Body of pancreas (tissue), 4 donors: ENCODE measurements around the gene TMUB1. TPM values are rescaled to one million over a fixed set of nuclear protein-coding genes. Genes with fewer than 3 reads are reported as not detected.
A peak's percentile ranks its signal among the peaks of the same experiment; 100 is the strongest.

ENCODE experiments used
- ATAC-seq: fragments of 150-250 bp; one replicate; pipeline ENCODE4 v1.9.1; 2016
- DNase-seq, 4 donors: peaks; one replicate each; pipeline ENCODE4 v3.0.0-alpha.2; 2019
- H3K27ac ChIP-seq, 4 donors: fragments of 200-600 bp; sonication (generic); 1 replicate in 3 of 4; 2 replicates in 1 of 4; pipeline versions ENCODE4 v1.5.1 to v1.6.1; 2016 to 2019; ENCODE audit warnings: mild to moderate bottlenecking in 1 of 4, mixed read lengths in 1 of 4, moderate library complexity in 1 of 4
- H3K27me3 ChIP-seq, 2 donors: fragments of 200-600 bp; sonication (generic); one replicate each; pipeline ENCODE4 v1.6.0; 2016; ENCODE audit warnings: mild to moderate bottlenecking in 1 of 2
- H3K36me3 ChIP-seq, 2 donors: fragments of 200-600 bp; sonication (generic); replicated peaks in 1 of 2; 2 replicates each; pipeline ENCODE4 v1.5.1; 2016; ENCODE audit warnings: low read depth in 2 of 2; ENCODE audit not compliant: insufficient read depth in 1 of 2
- H3K4me1 ChIP-seq: fragments of 200-600 bp; sonication (generic); one replicate; pipeline ENCODE4 v1.6.0; 2016
- H3K4me3 ChIP-seq, 2 donors: fragments of 200-600 bp; sonication (generic); 1 replicate in 1 of 2; 2 replicates in 1 of 2; pipeline ENCODE4 v1.5.1; 2016 to 2019
- H3K9me3 ChIP-seq, 3 donors: fragments of 200-600 bp; sonication (generic); 1 replicate in 2 of 3; 2 replicates in 1 of 3; pipeline ENCODE4 v1.5.1; 2016
- POLR2A ChIP-seq, 3 donors: fragments of 450-650 bp; IDR thresholded peaks; one replicate each; pipeline ENCODE4 v1.6.1; 2016; ENCODE audit warnings: antibody characterized with exemption in 3 of 3, mild to moderate bottlenecking in 2 of 3
- WGBS, 2 donors: methylation state at CpG; one replicate each; pipeline ENCODE4 v1.1.5; 2017; 5-methylcytosine and 5-hydroxymethylcytosine counted together
- intact Hi-C: fragments of 100-400 bp; cut with DNase I; formaldehyde crosslinking; loops from one replicate; pipeline ENCODE4 v1.15.1; 2023
- total RNA-seq, 2 donors: library from RNA; depleted of rRNA; stranded (reverse); fragments of >200 nt; gene quantifications; one replicate each; pipeline ENCODE4 v1.1.0, GENCODE V29; 2016
- TF ChIP-seq, protein P1 (sequence below), 7 experiments: fragments of 450-650 bp in 4 of 7; fragments of 200-600 bp in 3 of 7; sonication (generic) in 3 of 7; IDR thresholded peaks; one replicate each; pipeline ENCODE4 v1.5.1; 2016 to 2019; ENCODE audit warnings: antibody characterized with exemption in 7 of 7

Gene TMUB1
- total RNA-seq, 2 donors from 2014 or later: 34.9 to 54.2 TPM

DNA sequence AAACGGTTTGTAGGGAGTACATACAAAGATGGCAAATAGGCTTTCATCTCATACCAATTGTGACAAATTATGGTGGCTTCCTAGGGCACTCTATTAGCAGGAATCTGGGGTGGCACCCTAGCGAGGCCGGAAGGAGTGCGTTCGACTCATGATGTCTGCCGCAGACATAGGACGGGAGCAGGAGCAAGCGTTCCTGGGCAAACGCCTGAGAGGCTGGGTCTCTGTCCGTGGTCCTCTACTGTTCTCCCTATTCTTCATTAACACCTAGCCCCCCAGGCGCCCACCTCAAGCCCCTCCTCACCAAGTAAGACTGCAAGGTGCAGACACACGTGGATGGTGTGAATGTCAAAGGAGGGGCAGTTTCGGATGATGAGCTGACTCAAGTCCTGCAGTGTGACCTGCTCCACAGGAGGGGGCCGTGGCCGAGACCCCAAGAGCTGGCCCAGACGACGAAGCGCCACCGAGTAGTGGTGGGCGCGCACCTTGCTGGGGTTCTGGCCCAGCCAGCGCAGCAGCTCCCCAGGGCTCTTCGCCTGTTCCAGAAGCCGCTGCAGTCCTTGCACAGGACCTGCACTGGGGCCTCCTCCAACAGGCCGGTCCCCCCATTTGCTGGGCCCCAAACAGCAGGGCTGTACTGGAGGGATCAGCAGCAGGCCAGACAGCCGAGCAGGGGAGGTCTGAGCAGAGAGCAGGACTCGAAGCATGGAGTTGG lies 3.9 kb downstream of the TMUB1 start:
- peaks cover 8 to 9% of the 10 kb centered on the region in 2 donors for H3K36me3 ChIP-seq
- H3K9me3 ChIP-seq: no peaks in the 10 kb centered on the region
- intact Hi-C loops: no loop called here
- no peak overlapping the region for H3K27ac ChIP-seq
- peaks cover 61% of the 10 kb centered on the region for H3K4me1 ChIP-seq
- no peak for ATAC-seq
- no peaks in the 10 kb centered on the region for H3K27me3 ChIP-seq
- peak overlapping the region in 1 of 2 donors; percentile 79 for H3K4me3 ChIP-seq
- TF ChIP-seq, protein P1, sequence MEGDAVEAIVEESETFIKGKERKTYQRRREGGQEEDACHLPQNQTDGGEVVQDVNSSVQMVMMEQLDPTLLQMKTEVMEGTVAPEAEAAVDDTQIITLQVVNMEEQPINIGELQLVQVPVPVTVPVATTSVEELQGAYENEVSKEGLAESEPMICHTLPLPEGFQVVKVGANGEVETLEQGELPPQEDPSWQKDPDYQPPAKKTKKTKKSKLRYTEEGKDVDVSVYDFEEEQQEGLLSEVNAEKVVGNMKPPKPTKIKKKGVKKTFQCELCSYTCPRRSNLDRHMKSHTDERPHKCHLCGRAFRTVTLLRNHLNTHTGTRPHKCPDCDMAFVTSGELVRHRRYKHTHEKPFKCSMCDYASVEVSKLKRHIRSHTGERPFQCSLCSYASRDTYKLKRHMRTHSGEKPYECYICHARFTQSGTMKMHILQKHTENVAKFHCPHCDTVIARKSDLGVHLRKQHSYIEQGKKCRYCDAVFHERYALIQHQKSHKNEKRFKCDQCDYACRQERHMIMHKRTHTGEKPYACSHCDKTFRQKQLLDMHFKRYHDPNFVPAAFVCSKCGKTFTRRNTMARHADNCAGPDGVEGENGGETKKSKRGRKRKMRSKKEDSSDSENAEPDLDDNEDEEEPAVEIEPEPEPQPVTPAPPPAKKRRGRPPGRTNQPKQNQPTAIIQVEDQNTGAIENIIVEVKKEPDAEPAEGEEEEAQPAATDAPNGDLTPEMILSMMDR (IDR thresholded peaks at IDR 0.05): no peak
- TF ChIP-seq POLR2A (IDR thresholded peaks at IDR 0.05): no peak
- no peak for DNase-seq
- 58 to 68% methylated on average over 13 to 27 of the region's 27 CpGs for WGBS, 2 donors

DNA sequence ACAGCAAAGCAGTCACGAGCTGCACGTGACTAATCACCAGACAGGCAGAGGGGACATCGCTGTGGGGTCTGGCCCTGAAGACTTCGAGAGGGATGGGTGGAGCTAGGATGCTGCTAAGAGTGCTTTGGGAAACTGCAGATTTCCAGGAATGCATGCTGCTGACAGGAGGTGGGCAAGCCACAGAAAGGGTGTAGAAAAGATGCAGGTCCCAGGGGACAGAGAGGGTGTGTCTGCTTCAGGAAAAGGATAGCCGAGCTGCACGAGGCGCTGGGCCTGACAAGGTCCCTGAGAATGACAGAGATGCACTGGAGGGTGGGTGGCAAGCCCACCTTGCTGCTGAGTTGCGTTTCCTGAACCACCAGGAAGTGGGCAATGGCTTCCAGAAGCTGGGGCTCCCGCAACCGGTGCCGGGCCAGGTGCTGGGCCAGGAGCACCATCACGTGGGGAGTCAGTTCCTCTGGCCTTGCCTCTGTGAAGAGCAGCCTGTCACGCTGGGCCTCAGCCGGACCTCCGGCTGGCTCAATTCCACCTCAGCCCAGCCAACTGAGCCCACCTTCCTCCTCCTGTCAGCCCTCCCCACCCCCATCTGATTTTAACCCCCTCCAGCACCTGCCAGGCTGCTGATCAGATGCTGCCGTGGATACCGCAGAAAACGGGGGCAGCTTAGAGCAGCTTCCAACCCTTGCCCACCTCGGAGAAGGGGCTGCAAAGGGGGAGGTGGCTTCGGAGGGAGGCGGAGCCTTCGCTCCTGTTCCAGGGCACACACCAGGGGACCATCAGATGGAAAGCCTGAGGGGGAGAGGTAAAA lies 4.9 kb downstream of the TMUB1 start:
- 44 to 53% methylated on average over 16 to 22 of the region's 22 CpGs for WGBS, 2 donors
- H3K9me3 ChIP-seq: no peaks in the 10 kb centered on the region
- intact Hi-C loops: no loop called here
- H3K36me3 ChIP-seq: peaks cover 15 to 16% of the 10 kb centered on the region in 2 donors
- no peak overlapping the region for H3K4me3 ChIP-seq
- DNase-seq (no peak), ATAC-seq (no peak)
- no peaks in the 10 kb centered on the region for H3K27me3 ChIP-seq
- peaks cover 52% of the 10 kb centered on the region for H3K4me1 ChIP-seq
- H3K27ac ChIP-seq: peak overlapping the region in 2 of 4 donors; percentile 3 to 15
- TF ChIP-seq POLR2A (IDR thresholded peaks at IDR 0.05): no peak
- TF ChIP-seq, protein P1 (IDR thresholded peaks at IDR 0.05): no peak

GRCh38 chr7:151077705-151078232 lies 5.5 kb downstream of the TMUB1 start:
- peak in 1 of 4 donors; percentile 58 for DNase-seq
- no peak overlapping the region for H3K4me3 ChIP-seq
- no peak for TF ChIP-seq POLR2A (IDR thresholded peaks at IDR 0.05)
- TF ChIP-seq, protein P1 (IDR thresholded peaks at IDR 0.05): no peak
- peaks cover 16 to 17% of the 10 kb centered on the region in 2 donors for H3K36me3 ChIP-seq
- intact Hi-C loops: no loop called here
- no peaks in the 10 kb centered on the region for H3K9me3 ChIP-seq
- WGBS, 2 donors: 57 to 66% methylated on average over 8 to 9 of the region's 10 CpGs
- H3K27me3 ChIP-seq: no peaks in the 10 kb centered on the region
- H3K4me1 ChIP-seq: peaks cover 50% of the 10 kb centered on the region
- no peak for ATAC-seq
- H3K27ac ChIP-seq: peak overlapping the region in 1 of 4 donors; percentile 15

DNA sequence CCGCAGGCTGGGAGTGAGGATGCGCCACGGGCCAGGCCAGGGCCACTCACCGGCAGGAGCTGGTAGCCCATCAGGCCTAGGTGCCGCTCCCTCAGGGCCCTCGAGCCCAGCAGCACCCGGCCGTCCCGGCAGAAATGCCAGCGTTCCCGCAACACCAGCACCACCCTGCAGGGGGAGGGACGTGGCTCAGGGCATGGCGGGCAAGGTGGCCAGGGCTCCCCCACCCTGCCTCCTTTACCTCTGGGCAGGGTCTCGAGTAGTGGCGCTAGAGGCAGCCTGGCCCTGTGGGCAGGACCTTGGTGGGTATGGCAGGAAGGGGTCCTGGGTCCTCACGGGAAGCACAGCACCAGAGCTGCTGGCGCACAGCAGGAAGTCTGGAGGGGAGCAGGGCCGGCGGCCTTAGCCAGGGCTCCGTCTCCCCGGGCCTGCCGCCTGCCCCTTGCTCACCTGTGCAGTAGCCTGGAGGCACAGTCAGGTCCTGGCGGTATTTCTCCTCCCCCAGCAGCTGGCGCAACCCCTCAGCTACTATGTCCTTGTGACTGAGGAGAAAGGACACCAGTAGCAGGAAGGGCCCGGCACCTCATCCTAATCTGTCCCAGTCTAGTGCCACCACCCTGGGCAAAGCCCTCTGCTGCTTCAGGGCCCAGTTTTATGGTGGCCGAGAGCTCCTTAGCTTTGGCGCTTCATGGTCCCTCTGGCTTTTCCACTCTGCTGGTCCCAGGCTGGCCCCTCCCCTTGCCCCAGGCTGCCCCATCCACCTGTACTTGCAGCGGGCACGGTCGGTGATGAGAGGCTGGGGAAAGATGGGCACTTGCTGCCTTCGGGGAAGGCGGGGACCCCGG lies 6.2 kb downstream of the TMUB1 start:
- H3K27ac ChIP-seq: peak overlapping the region in 1 of 4 donors; percentile 15
- H3K4me3 ChIP-seq: no peak overlapping the region
- DNase-seq: peak in 1 of 4 donors; percentile 37
- ATAC-seq: no peak
- H3K36me3 ChIP-seq: peaks cover 16 to 20% of the 10 kb centered on the region in 2 donors
- 59 to 62% methylated on average over 17 to 24 of the region's 33 CpGs for WGBS, 2 donors
- intact Hi-C loops: no loop called here
- H3K9me3 ChIP-seq: no peaks in the 10 kb centered on the region
- H3K4me1 ChIP-seq: peaks cover 44% of the 10 kb centered on the region
- TF ChIP-seq, protein P1 (IDR thresholded peaks at IDR 0.05): peak in 4 of 7 experiments; percentile 8 to 14 (median 12)
- TF ChIP-seq POLR2A (IDR thresholded peaks at IDR 0.05): no peak
- H3K27me3 ChIP-seq: no peaks in the 10 kb centered on the region
